Psoas muscle (tissue), 8 donors: ENCODE data around the gene C7orf25. TPM values are rescaled to one million over a fixed set of nuclear protein-coding genes. Genes with fewer than 3 reads are reported as not detected.
A peak's percentile ranks its signal among the peaks of the same experiment; 100 is the strongest.

Experiments used
- ATAC-seq, 4 donors: fragments of 200-7000 bp; cut with Tn5 transposase; one replicate each; pipeline ENCODE4 v1.9.1; 2020; ENCODE audit warnings: moderate library complexity in 3 of 4, mild to moderate bottlenecking in 2 of 4
- DNase-seq, 2 donors: peaks; one replicate each; pipeline ENCODE4 v3.0.0-alpha.2; 2020
- H3K27ac ChIP-seq: fragments of 200-600 bp; one replicate; pipeline ENCODE4 v1.8.0; 2022
- H3K27me3 ChIP-seq, 3 donors: fragments of 200-600 bp in 1 of 3; one replicate each; pipeline versions ENCODE4 v1.6.1 to v1.8.0; 2013 to 2022; ENCODE audit warnings: low read length in 2 of 3, mild to moderate bottlenecking in 2 of 3, moderate library complexity in 1 of 3; ENCODE audit not compliant: insufficient read depth in 3 of 3
- H3K36me3 ChIP-seq, 2 donors: fragments of 200-600 bp in 1 of 2; one replicate each; pipeline versions ENCODE4 v1.6.1 to v1.8.0; 2013 to 2022; ENCODE audit warnings: low read depth in 1 of 2, mild to moderate bottlenecking in 1 of 2, moderate library complexity in 1 of 2; ENCODE audit not compliant: insufficient read depth in 1 of 2
- H3K4me1 ChIP-seq: fragments of 200-600 bp; one replicate; pipeline ENCODE4 v1.8.0; 2022
- H3K4me3 ChIP-seq: fragments of 200-600 bp; one replicate; pipeline ENCODE4 v1.8.0; 2022; ENCODE audit warnings: mild to moderate bottlenecking
- H3K9me3 ChIP-seq: fragments of 200-600 bp; one replicate; pipeline ENCODE4 v1.8.0; 2022
- WGBS, 3 donors: extraction: QIAGEN DNeasy Blood & Tissue Kit; methylation state at CpG; one replicate each; pipeline versions ENCODE4 v1.1.6 to v1.1.7; 2013; 5-methylcytosine and 5-hydroxymethylcytosine counted together
- intact Hi-C, 2 donors: fragments of 100-400 bp; cut with DNase I; formaldehyde crosslinking; loops; one replicate each; pipeline versions ENCODE4 v1.11.0 to v1.14.2; 2022
- polyA plus RNA-seq, 3 donors: library from polyadenylated mRNA; stranded (reverse); fragments of 200-250 nt; gene quantifications; one replicate each; pipeline ENCODE4 v1.2.3, GENCODE V29; 2013
- total RNA-seq, 4 donors: library from RNA; stranded (reverse); fragmentation: NEBNext Ultra II Directional in 2 of 4; extraction: Animal tissue kit (Norgen Biotek cat#: 25700) in 2 of 4; gene quantifications; one replicate each; pipeline versions ENCODE4 v1.2.1 to v1.2.4, GENCODE V29; 2021 to 2023
- TF ChIP-seq, protein P1 (sequence below): fragments of 200-600 bp; IDR thresholded peaks from one replicate; pipeline ENCODE4 v1.8.0; 2022; ENCODE audit warnings: antibody characterized with exemption
- donor health status: healthy with polysubstance abuse.
- donor health status: DM: no; HTN: no; CAD: no; lungs with moderate emphysema.
- donor health status: Bipolar disorder and iron deficiency.
- donor health status: healthy.
- donor health status: DM: yes; HTN: yes; CAD: no.
- donor health status: DM: no; HTN: no; CAD: no.
- donor health status: DM: no; HTN: no; CAD: no.
- donor health status: DM: yes; HTN: yes; CAD: no.

Gene C7orf25
- total and polyA plus RNA-seq, 7 donors: 1.3 to 5.6 (median 2.4) TPM

DNA sequence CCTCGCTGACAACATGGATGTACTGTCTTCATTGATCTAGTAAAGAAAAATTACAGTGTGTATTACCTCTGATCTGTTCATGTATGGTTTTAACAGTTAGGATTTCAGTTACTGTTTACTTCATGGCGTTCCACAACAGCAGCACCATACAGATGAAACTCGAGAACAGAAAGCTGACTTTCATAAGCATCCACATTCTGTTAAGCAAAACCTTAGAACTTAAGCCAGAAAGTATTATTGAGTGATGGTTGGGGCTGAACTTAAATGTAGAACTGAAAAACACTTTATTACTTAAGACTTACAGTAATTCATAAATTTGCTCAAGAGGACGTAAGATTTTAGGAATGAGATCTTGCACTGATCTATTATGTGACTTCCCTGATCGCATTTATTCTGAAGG is 24.0 kb upstream of the C7orf25 start:
- Histone ChIP-seq H3K27ac (no peak overlapping the region), H3K9me3 (no peaks in the 10 kb centered on the region), H3K27me3 (no peaks in the 10 kb centered on the region), H3K4me1 (peaks cover 11% of the 10 kb centered on the region), H3K36me3 (peaks cover 8 to 59% of the 10 kb centered on the region in 2 donors), H3K4me3 (no peak overlapping the region)
- DNase-seq (no peak), ATAC-seq (no peak)
- TF ChIP-seq, protein P1, sequence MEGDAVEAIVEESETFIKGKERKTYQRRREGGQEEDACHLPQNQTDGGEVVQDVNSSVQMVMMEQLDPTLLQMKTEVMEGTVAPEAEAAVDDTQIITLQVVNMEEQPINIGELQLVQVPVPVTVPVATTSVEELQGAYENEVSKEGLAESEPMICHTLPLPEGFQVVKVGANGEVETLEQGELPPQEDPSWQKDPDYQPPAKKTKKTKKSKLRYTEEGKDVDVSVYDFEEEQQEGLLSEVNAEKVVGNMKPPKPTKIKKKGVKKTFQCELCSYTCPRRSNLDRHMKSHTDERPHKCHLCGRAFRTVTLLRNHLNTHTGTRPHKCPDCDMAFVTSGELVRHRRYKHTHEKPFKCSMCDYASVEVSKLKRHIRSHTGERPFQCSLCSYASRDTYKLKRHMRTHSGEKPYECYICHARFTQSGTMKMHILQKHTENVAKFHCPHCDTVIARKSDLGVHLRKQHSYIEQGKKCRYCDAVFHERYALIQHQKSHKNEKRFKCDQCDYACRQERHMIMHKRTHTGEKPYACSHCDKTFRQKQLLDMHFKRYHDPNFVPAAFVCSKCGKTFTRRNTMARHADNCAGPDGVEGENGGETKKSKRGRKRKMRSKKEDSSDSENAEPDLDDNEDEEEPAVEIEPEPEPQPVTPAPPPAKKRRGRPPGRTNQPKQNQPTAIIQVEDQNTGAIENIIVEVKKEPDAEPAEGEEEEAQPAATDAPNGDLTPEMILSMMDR: no peak
- 83 to 86% (median 85%) methylated on average over 5 of the region's 5 CpGs for WGBS, 3 donors
- intact Hi-C loops: no loop called here

DNA sequence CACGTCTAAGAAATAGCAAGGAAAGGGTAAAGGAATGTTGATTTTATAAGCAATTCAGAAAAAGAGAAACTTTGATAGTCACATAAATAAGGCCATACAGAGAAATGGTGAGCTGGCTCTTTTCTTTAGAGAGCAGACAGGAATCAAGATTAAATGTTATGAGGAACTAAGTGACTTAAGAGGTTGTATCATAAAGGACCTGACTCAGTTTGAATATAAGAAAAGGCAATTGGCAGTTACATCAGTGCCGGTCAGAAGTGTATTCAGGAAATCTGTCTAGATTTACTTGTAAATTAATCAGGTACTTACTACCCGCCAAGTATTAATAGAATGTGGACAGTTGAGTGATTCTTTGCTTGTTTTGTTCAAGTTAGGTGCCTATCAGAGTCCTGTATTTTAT is 22.4 kb upstream of the C7orf25 start:
- intact Hi-C loops: no loop called here
- 79 to 91% (median 84%) methylated on average over 3 of the region's 3 CpGs for WGBS, 3 donors

DNA sequence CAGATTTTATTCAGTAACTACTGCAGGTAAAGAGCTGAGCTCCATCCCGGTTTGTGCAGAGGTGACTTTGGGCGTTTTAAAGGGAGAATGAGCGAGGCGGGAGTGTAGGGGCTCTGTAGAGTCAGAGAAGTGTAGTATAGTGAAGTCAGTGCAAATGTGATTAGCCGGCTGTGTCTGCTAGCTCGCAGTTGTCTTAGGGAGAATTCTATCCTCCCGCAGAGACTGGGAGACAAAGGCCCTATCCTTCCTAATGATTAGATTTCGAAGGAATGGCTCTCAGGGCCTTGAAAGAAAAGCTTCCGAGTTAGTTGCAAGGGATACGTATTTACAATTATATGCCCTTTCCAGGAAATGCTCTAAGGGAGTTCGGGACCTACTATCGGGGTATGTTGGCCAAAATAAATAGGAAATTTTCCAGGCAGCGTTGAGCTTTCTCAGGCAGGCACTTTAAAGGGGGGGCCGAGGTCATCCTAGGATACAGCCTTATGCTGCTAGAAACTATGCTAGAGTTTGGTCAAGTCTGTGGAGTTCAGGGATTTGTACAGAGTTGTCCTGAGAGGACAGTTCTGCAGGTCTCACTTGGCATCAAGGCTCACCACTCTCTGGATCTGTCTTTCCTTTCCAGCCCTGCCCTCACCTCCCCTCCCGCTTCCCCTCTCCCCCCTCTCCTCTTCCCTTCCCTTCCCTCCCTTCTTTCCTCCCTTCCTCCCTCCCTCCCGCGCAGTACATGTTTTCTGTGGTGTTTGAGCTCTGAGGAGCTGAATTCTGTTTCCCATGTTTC is 21.1 kb upstream of the C7orf25 start:
- Histone ChIP-seq H3K9me3 (no peaks in the 10 kb centered on the region), H3K4me1 (peaks cover 31% of the 10 kb centered on the region), H3K27me3 (no peaks in the 10 kb centered on the region), H3K4me3 (peak overlapping the region; percentile 93), H3K27ac (peak overlapping the region; percentile 88), H3K36me3 (peaks cover 5 to 32% of the 10 kb centered on the region in 2 donors)
- TF ChIP-seq, protein P1: no peak
- 4% methylated on average over 17 of the region's 17 CpGs for WGBS, 3 donors
- DNase-seq (no peak), ATAC-seq (peak in 2 of 4 donors; percentile 36 to 42)
- intact Hi-C loops: no loop called here

More for the DNA sequence above, 22.4 kb upstream of the C7orf25 start:
- Histone ChIP-seq H3K36me3 (peaks cover 5 to 45% of the 10 kb centered on the region in 2 donors), H3K27ac (no peak overlapping the region), H3K9me3 (no peaks in the 10 kb centered on the region), H3K4me3 (no peak overlapping the region), H3K27me3 (no peaks in the 10 kb centered on the region), H3K4me1 (peaks cover 25% of the 10 kb centered on the region)
- TF ChIP-seq, protein P1: no peak
- DNase-seq (no peak), ATAC-seq (no peak)

DNA sequence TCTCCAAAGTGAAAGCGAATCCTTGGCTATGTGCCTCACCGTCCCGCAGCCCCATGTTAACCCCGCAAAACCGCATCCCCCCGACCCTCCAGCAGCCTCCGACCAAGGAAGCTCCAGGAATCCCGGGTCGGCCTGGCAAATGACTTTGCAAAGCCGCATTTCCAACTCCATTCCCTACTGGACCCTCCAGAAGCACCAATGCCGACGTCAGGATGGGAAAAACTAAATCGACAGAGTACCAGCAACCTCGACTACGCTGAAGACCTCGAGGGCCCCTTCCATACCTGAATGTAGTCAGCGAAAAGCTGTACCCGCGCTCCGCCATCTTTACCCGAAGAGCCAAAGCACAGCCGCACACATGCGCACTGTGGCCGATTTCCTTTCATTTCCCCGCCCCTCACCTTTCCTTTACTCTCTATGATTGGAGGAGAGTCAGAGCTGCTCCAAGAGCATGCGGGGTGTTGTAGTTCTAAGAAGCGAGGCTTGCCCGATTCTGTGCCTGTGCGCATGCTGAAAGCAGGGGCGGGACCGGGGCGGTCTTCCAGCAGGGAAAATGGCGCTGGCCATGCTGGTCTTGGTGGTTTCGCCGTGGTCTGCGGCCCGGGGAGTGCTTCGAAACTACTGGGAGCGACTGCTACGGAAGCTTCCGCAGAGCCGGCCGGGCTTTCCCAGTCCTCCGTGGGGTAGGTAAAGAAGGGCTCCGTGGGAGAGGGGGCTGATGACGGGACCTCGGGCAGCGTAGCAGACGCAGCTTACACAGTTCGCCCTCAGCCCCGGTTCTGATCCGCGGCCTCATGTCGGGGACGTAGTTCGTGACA is 20.2 kb upstream of the C7orf25 start, which contains the start of the genes MRPL32 and PSMA2:
Gene MRPL32 (plus strand): TSS at position 543 of the 818 bp plus-strand sequence. CDS start 11 bp downstream, at position 554.
Gene PSMA2 (minus strand): TSS at position 341 of the 818 bp plus-strand sequence. CDS start 16 bp downstream, at position 325.
- Histone ChIP-seq H3K9me3 (no peaks in the 10 kb centered on the region), H3K36me3 (peaks cover 5 to 27% of the 10 kb centered on the region in 2 donors), H3K4me3 (peak within 1 kb of the TSS; percentile 93), H3K27me3 (no peaks in the 10 kb centered on the region), H3K4me1 (peaks cover 31% of the 10 kb centered on the region), H3K27ac (peak within 1 kb of the TSS; percentile 88)
- 0 to 1% (median 0%) methylated on average over 56 of the region's 56 CpGs for WGBS, 3 donors
- TF ChIP-seq, protein P1: no peak
- ATAC-seq (peak; percentile 98 to 100 (median 100)), DNase-seq (peak; percentile 93 to 96)
- intact Hi-C loops: no loop called here
